Measurements from ENCODE around the gene MAGI2.

The MAGI2 gene

DNA sequence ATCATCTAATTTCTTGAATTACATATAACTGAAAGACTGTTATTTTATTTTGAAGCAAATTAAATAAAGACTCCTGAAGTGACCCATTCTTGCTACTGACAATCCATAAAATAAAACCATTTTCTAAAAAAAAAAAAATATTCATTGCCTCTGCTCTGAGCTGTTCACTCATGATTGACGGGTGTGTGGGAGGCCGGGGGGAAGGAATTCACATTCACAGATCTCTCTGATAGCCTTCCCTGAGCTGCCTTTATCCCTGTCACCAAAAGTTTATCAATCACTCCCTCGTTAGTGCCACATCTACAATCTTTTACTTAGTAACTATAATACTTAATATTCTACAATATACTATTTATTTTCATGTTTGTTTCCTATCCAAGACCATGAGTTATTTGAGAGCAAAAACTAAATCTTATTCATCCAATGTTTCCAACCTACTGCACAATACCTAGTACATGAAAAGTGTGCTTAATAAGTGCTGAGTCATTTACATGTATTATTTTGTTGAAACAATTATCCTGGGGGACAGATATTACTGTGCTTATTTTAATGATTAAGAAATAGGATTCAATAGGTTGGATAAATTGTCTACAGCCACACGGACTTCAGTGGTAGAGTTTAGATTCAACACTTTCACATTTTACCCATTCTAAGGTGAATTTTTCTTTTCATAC is 1036.2 kb downstream of the MAGI2 start:
- Histone ChIP-seq H3K27ac (ENCODE audit: low read length) (no peak overlapping the region), H3K36me3 (ENCODE audit: control insufficient read depth in 2 of 2, insufficient read depth in 2 of 2, low read length in 2 of 2) (no peaks in the 10 kb centered on the region)

DNA sequence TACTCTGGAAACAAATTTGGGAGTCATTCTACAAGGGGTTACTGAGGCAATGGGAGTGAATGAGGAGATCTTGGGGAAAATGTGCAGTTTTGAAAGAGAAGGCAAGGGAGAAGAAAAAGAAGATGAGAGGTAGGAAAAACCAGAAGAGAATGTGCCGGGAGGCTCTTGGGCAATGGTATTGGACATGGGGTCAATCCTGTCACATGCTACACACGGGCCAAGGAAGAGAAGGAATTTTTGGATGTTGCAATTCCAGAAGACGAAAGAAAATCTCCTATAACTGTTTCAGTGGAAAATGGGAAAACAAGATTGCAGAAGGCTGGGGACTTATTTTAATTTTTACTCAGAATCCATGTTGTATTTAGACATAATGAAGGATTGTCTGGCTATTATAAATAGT is 1039.9 kb downstream of the MAGI2 start:
- no peaks in the 10 kb centered on the region for H3K36me3 ChIP-seq (ENCODE audit: control insufficient read depth in 2 of 2, insufficient read depth in 2 of 2, low read length in 2 of 2)
- H3K27ac ChIP-seq (ENCODE audit: low read length), result no peak overlapping the region
- H3K4me3 ChIP-seq (ENCODE audit: low read length in 2 of 2), result no peak overlapping the region
- H3K4me1 ChIP-seq (ENCODE audit: control insufficient read depth, insufficient read depth, low read length), result no peaks in the 10 kb centered on the region
- no peaks in the 10 kb centered on the region for H3K27me3 ChIP-seq (ENCODE audit: control insufficient read depth in 1 of 2, insufficient read depth in 2 of 2, low read length in 2 of 2)
- no peaks in the 10 kb centered on the region for H3K9me3 ChIP-seq (ENCODE audit: control insufficient read depth in 2 of 2, low read length in 2 of 2)
- H3K9ac ChIP-seq (ENCODE audit: low read length in 2 of 2), result no peak overlapping the region

More for the DNA sequence above, 1036.2 kb downstream of the MAGI2 start:
- Histone ChIP-seq H3K4me3 (ENCODE audit: low read length in 2 of 2) (no peak overlapping the region), H3K9ac (ENCODE audit: low read length in 2 of 2) (no peak overlapping the region), H3K4me1 (ENCODE audit: control insufficient read depth, insufficient read depth, low read length) (no peaks in the 10 kb centered on the region), H3K9me3 (ENCODE audit: control insufficient read depth in 2 of 2, low read length in 2 of 2) (no peaks in the 10 kb centered on the region), H3K27me3 (ENCODE audit: control insufficient read depth in 1 of 2, insufficient read depth in 2 of 2, low read length in 2 of 2) (no peaks in the 10 kb centered on the region)

DNA sequence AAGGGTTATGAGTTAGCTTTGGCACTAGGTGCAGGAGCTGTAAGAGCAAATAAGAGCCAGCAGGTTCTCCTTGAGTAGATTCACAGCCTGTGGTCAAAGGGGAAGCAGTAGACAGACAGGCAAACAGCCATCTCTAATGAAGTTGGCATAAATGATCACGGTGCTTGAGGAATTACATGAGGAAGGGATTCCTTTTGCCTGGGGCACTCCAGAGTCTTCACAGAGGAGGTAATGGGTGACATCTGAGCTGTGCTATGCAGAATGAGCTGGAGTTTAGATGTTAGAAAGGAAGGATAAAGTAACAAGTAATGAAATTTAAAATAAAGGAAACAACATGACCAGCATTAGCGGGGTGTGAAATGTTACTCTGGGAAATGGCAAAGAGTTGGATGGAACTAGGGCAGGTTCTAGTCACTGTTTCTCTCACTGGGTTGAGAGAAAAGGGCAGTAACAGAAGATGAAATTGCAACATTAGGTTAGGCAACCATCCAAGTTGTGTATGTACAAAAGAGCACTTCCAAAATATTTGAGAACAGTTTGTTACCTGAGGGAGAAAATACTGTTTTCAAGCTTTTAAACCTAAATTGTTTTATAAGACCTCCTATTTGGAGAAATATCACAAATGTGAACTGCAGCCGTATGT is 1041.1 kb downstream of the MAGI2 start:
- Histone ChIP-seq H3K9ac (ENCODE audit: low read length in 2 of 2) (no peak overlapping the region), H3K27ac (ENCODE audit: low read length) (no peak overlapping the region), H3K27me3 (ENCODE audit: control insufficient read depth in 1 of 2, insufficient read depth in 2 of 2, low read length in 2 of 2) (no peaks in the 10 kb centered on the region)

DNA sequence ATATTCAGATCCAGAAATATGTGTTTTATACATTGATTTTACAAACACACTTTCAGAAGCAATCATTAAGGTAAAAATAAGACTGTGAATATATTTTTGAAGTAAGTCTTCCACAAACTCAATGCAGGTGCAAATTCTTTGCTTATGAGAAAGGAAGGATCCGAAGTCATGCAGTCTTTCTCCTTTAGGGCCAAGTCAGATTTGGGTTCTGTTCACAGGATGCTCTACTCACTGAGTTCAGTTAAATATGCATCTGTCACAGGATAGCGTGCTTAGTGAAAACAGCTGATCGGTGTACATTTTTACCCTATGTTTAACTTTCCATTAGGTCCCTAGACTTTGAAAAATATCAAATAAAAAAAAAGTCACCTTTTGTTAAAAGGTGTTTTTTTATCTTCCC is 1046.4 kb downstream of the MAGI2 start:
- Histone ChIP-seq H3K9me3 (ENCODE audit: control insufficient read depth in 2 of 2, low read length in 2 of 2) (peaks cover 0 to 2% of the 10 kb centered on the region in 2 donors), H3K4me1 (ENCODE audit: control insufficient read depth, insufficient read depth, low read length) (no peaks in the 10 kb centered on the region), H3K36me3 (ENCODE audit: control insufficient read depth in 2 of 2, insufficient read depth in 2 of 2, low read length in 2 of 2) (no peaks in the 10 kb centered on the region), H3K27ac (ENCODE audit: low read length) (no peak overlapping the region), H3K4me3 (ENCODE audit: low read length in 2 of 2) (no peak overlapping the region), H3K9ac (ENCODE audit: low read length in 2 of 2) (no peak overlapping the region), H3K27me3 (ENCODE audit: control insufficient read depth in 1 of 2, insufficient read depth in 2 of 2, low read length in 2 of 2) (no peaks in the 10 kb centered on the region)

More for the DNA sequence above, 1041.1 kb downstream of the MAGI2 start:
- no peaks in the 10 kb centered on the region for H3K36me3 ChIP-seq (ENCODE audit: control insufficient read depth in 2 of 2, insufficient read depth in 2 of 2, low read length in 2 of 2)
- no peaks in the 10 kb centered on the region for H3K4me1 ChIP-seq (ENCODE audit: control insufficient read depth, insufficient read depth, low read length)
- no peak overlapping the region for H3K4me3 ChIP-seq (ENCODE audit: low read length in 2 of 2)
- no peaks in the 10 kb centered on the region for H3K9me3 ChIP-seq (ENCODE audit: control insufficient read depth in 2 of 2, low read length in 2 of 2)

DNA sequence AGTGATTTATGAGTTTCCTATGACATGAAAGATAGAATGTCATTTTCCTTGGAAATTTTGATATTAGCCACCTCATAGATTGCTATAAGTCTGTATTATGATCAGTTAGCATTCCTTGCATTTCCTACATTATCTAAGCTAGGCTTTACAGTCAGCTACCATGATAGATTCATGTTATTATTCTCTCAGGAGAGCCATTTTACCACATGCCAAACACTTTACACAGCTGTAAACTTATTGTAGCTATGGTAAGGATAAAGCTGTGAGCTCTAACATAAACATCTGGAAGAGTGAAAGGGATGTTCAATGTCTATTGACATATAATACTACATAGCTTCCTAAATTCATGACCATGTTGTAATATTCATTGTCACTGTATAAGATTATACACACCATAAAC is 1046.9 kb downstream of the MAGI2 start:
- Histone ChIP-seq H3K27ac (ENCODE audit: low read length) (no peak overlapping the region), H3K4me3 (ENCODE audit: low read length in 2 of 2) (no peak overlapping the region), H3K9ac (ENCODE audit: low read length in 2 of 2) (no peak overlapping the region), H3K36me3 (ENCODE audit: control insufficient read depth in 2 of 2, insufficient read depth in 2 of 2, low read length in 2 of 2) (no peaks in the 10 kb centered on the region), H3K4me1 (ENCODE audit: control insufficient read depth, insufficient read depth, low read length) (no peaks in the 10 kb centered on the region), H3K27me3 (ENCODE audit: control insufficient read depth in 1 of 2, insufficient read depth in 2 of 2, low read length in 2 of 2) (no peaks in the 10 kb centered on the region), H3K9me3 (ENCODE audit: control insufficient read depth in 2 of 2, low read length in 2 of 2) (peaks cover 0 to 2% of the 10 kb centered on the region in 2 donors)

DNA sequence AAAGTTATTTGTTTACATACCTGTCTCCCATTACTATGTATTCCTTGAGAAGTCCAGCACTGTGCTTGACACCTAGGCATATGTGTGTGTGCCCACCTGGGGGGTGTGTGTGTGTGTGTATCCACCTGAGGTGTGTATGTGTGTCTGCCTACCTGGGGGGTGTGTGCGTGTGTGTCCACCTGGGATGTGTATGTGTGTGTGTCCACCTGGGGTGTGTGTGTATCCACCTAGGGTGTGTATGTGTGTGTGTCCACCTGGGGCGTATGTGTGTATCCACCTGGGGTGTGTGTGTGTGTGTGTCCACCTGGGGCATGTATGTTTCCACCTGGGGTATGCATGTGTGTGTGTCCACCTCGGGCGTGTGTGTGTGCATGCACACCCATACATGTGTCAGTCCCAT is 1051.4 kb downstream of the MAGI2 start:
- Histone ChIP-seq H3K4me1 (ENCODE audit: control insufficient read depth, insufficient read depth, low read length) (no peaks in the 10 kb centered on the region), H3K27me3 (ENCODE audit: control insufficient read depth in 1 of 2, insufficient read depth in 2 of 2, low read length in 2 of 2) (no peaks in the 10 kb centered on the region), H3K9me3 (ENCODE audit: control insufficient read depth in 2 of 2, low read length in 2 of 2) (peaks cover 0 to 2% of the 10 kb centered on the region in 2 donors), H3K9ac (ENCODE audit: low read length in 2 of 2) (no peak overlapping the region), H3K4me3 (ENCODE audit: low read length in 2 of 2) (no peak overlapping the region), H3K27ac (ENCODE audit: low read length) (no peak overlapping the region), H3K36me3 (ENCODE audit: control insufficient read depth in 2 of 2, insufficient read depth in 2 of 2, low read length in 2 of 2) (no peaks in the 10 kb centered on the region)

DNA sequence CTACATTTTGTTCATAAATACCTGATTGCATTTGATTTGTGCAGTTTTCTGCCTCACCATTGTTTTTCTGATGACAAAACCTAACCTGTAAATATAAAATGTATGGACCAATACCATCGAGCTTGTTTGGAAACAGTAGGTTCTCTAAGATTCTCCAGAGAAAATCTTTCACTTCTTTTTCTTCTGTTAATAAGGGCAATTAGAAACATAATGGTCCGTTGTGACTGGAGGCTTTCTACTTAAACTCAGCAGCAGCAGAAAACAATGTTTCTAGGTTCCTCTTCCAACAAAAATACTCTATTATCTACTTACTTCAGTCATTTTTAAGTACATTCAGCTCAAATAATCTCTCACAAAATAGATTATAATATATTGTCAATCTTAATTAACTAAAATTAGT is 1053.4 kb downstream of the MAGI2 start:
- H3K27me3 ChIP-seq (ENCODE audit: control insufficient read depth in 1 of 2, insufficient read depth in 2 of 2, low read length in 2 of 2), result no peaks in the 10 kb centered on the region
- no peak overlapping the region for H3K27ac ChIP-seq (ENCODE audit: low read length)
- no peaks in the 10 kb centered on the region for H3K4me1 ChIP-seq (ENCODE audit: control insufficient read depth, insufficient read depth, low read length)
- H3K9me3 ChIP-seq (ENCODE audit: control insufficient read depth in 2 of 2, low read length in 2 of 2), result peaks cover 0 to 2% of the 10 kb centered on the region in 2 donors
- no peak overlapping the region for H3K4me3 ChIP-seq (ENCODE audit: low read length in 2 of 2)
- H3K9ac ChIP-seq (ENCODE audit: low read length in 2 of 2), result no peak overlapping the region
- no peaks in the 10 kb centered on the region for H3K36me3 ChIP-seq (ENCODE audit: control insufficient read depth in 2 of 2, insufficient read depth in 2 of 2, low read length in 2 of 2)

DNA sequence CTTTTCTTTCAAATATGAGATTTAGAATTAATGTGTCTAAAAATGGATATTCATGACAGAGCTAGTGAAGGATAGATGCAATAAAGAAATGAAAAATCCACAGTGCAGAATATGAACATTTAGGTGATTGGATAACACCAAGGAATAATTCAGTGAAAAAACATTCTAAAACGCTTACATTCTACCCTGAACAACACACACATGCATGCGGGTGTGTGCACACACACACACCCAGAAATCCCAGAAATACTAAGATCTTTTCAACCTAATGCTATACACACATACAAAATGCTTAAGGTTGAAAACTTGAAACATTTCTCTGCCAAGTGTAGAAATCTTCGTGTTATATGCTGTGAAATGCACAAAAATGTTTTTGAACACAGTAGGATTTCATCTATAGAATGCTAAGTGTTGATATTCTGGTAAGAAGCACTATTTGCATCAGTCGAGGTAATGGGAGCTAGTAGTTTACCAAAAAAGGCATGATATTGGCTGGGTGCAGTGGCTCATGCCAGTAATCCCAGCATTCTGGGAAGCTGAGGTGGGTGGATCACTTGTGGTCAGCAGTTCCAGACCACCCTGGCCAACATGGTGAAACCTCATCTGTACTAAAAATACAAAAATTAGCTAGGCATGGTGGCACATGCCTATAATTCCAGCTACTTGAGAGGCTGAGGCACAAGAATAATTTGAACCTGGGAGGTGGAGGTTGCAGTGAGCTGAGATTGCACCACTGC is 1054.3 kb downstream of the MAGI2 start:
- Histone ChIP-seq H3K9ac (ENCODE audit: low read length in 2 of 2) (no peak overlapping the region), H3K4me3 (ENCODE audit: low read length in 2 of 2) (no peak overlapping the region), H3K36me3 (ENCODE audit: control insufficient read depth in 2 of 2, insufficient read depth in 2 of 2, low read length in 2 of 2) (no peaks in the 10 kb centered on the region), H3K27ac (ENCODE audit: low read length) (no peak overlapping the region), H3K9me3 (ENCODE audit: control insufficient read depth in 2 of 2, low read length in 2 of 2) (peaks cover 0 to 2% of the 10 kb centered on the region in 2 donors), H3K27me3 (ENCODE audit: control insufficient read depth in 1 of 2, insufficient read depth in 2 of 2, low read length in 2 of 2) (no peaks in the 10 kb centered on the region), H3K4me1 (ENCODE audit: control insufficient read depth, insufficient read depth, low read length) (no peaks in the 10 kb centered on the region)

DNA sequence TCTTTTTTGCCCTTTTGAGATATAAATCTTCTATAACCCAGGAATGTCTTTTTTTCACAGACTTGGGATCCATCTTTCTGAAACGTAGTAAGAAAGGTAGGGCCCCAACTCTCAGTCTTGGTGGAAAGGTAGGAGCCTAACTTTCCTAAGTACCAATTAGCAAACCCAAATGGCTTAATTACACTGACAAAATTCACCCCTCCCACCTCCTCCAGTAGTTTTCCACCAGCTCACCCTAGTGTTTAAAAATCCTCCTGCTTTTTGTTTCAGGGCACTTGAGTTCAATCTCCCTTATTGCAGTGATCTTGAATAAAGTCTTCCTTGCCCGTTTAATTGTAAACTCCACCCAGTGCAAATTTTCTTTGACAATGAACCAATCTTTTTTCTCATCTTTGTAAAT is 1054.9 kb downstream of the MAGI2 start:
- peaks cover 0 to 2% of the 10 kb centered on the region in 2 donors for H3K9me3 ChIP-seq (ENCODE audit: control insufficient read depth in 2 of 2, low read length in 2 of 2)
- no peak overlapping the region for H3K27ac ChIP-seq (ENCODE audit: low read length)
- H3K4me3 ChIP-seq (ENCODE audit: low read length in 2 of 2), result no peak overlapping the region
- H3K27me3 ChIP-seq (ENCODE audit: control insufficient read depth in 1 of 2, insufficient read depth in 2 of 2, low read length in 2 of 2), result no peaks in the 10 kb centered on the region
- no peaks in the 10 kb centered on the region for H3K36me3 ChIP-seq (ENCODE audit: control insufficient read depth in 2 of 2, insufficient read depth in 2 of 2, low read length in 2 of 2)
- no peak overlapping the region for H3K9ac ChIP-seq (ENCODE audit: low read length in 2 of 2)
- no peaks in the 10 kb centered on the region for H3K4me1 ChIP-seq (ENCODE audit: control insufficient read depth, insufficient read depth, low read length)

DNA sequence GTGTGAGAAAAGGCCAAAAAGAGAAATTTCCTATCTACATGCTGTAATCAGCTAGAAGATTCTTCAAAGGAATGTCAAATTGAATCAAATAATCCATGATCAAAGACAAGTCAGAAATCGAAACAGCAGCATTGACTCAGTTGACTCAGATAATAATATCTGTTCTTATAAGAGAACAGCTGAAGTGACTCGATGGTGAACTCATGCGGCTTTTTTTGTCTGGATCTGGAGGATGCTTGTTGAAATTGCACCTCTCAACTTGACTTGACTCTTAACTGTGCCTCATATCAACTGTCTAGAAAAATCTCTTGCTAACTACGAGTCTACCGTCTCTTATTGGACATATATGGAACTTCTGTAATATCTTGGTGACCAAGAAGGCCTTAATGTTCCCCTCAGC is 1055.4 kb downstream of the MAGI2 start:
- H3K9me3 ChIP-seq (ENCODE audit: control insufficient read depth in 2 of 2, low read length in 2 of 2), result peaks cover 0 to 2% of the 10 kb centered on the region in 2 donors

DNA sequence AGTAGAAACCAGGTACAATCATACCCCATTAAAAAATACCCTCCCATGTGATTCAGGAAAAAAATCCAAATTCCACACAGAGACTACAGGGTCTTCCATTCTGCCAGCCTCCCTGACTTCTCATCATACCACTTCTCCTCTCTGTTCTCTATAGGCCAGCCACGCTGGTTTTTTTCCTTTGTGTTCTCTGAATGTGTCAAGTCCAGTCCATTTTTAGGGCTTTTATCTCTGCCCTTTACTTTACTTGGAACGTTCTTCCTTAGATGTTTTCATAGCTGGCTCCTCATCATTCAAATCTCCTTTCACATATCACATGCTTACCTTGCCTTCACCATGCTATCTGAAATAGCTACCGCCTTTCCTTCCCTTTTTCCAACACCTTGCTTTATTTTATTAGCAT is 1057.3 kb downstream of the MAGI2 start:
- Histone ChIP-seq H3K27ac (ENCODE audit: low read length) (no peak overlapping the region), H3K9ac (ENCODE audit: low read length in 2 of 2) (no peak overlapping the region), H3K27me3 (ENCODE audit: control insufficient read depth in 1 of 2, insufficient read depth in 2 of 2, low read length in 2 of 2) (no peaks in the 10 kb centered on the region), H3K4me1 (ENCODE audit: control insufficient read depth, insufficient read depth, low read length) (no peaks in the 10 kb centered on the region), H3K4me3 (ENCODE audit: low read length in 2 of 2) (no peak overlapping the region), H3K36me3 (ENCODE audit: control insufficient read depth in 2 of 2, insufficient read depth in 2 of 2, low read length in 2 of 2) (no peaks in the 10 kb centered on the region), H3K9me3 (ENCODE audit: control insufficient read depth in 2 of 2, low read length in 2 of 2) (no peaks in the 10 kb centered on the region)

More for the DNA sequence above, 1055.4 kb downstream of the MAGI2 start:
- Histone ChIP-seq H3K27me3 (ENCODE audit: control insufficient read depth in 1 of 2, insufficient read depth in 2 of 2, low read length in 2 of 2) (no peaks in the 10 kb centered on the region), H3K4me1 (ENCODE audit: control insufficient read depth, insufficient read depth, low read length) (no peaks in the 10 kb centered on the region), H3K36me3 (ENCODE audit: control insufficient read depth in 2 of 2, insufficient read depth in 2 of 2, low read length in 2 of 2) (no peaks in the 10 kb centered on the region), H3K27ac (ENCODE audit: low read length) (no peak overlapping the region), H3K9ac (ENCODE audit: low read length in 2 of 2) (no peak overlapping the region), H3K4me3 (ENCODE audit: low read length in 2 of 2) (no peak overlapping the region)
